A549 treated with CpdA at 1 μM for 4 hours (cell line): Measurements from ENCODE around the gene TOMM6. TPM values are rescaled to one million over a fixed set of nuclear protein-coding genes. Genes with fewer than 3 reads are reported as not detected.

Experiments used
- total RNA-seq: library from RNA; stranded (reverse); fragments of 200-300 nt; extraction: Qiagen RNA extraction; gene quantifications from 5 replicates; pipeline ENCODE4 v1.2.3, GENCODE V29; 2022; ENCODE audit warnings: low read depth

The TOMM6 gene
- total RNA-seq = 286 to 319 TPM (median 299 TPM) in 5 replicates

DNA sequence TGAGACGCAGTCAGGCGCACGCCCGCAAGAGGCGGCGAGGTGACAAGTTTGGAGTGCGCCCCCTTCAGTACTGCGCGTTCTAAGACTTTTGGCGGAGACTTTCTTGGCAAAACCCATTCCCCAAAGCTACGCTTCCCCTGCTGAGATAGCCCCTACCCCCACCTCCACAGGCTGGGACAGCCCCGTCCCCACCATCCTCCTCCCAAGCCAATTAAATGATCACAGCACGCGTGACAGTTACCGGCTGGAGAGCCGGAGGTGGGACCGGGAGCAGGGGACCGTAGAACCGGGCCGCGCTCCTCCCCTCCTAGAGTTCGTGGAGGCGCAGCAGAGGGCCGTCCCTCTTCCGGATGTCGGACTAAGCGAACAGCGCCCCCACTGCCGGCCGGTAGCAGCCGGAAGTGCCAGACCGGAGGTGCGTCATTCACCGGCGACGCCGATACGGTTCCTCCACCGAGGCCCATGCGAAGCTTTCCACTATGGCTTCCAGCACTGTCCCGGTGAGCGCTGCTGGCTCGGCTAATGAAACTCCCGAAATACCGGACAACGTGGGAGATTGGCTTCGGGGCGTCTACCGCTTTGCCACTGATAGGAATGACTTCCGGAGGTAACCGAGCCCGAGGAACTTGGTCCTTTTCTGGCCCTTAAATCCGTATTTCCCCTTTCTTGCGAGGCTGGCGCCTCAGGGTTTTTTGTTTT is at the start of gene TOMM6:
TOMM6 (plus strand) TSS at position 476 of the 699 bp plus-strand sequence; CDS start at position 480, 4 bp downstream.

DNA sequence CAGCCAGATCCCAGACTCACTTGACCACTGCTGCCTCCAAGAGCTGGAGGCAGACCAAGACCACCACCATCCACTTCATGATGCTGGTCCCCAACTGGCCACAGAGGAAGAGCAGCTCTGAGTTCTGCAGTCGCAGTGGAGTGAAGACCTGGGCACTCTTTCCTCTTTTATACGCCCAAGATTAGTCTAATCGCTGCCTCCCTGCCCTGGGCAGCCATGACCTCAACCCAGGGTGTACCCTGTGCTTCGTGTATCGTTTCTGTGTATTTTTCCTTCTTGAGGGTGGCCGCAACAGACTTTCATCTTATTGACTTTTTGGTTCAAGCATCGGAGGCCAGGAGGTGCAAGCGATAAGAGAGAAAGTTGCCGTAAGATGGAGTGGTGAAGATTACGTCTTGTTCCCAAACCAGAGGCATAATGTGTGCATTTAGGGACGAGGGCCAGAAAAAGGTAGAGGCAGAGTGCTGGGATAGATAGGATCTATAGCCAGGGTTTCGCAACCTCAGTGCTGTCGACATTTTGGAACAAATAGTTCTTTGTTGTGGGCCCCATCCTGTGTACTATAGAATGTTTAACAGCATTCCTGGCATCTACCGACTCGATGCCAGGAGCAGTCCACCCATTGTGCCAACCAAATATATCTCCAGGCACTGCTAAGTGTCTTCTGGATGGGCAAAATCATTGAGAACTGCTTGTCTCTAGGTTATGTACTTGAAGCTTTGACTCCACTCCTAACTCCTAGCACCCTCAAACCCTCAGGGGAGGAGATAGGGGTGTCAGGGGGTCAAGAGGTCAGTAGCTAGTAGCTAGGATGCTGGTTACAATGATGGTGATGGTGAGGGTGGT is 40.0 kb upstream of the TOMM6 start, which contains the start of gene PGC:
PGC (minus strand) TSS at position 142 of the 846 bp plus-strand sequence; CDS start at position 79, 63 bp downstream.

DNA sequence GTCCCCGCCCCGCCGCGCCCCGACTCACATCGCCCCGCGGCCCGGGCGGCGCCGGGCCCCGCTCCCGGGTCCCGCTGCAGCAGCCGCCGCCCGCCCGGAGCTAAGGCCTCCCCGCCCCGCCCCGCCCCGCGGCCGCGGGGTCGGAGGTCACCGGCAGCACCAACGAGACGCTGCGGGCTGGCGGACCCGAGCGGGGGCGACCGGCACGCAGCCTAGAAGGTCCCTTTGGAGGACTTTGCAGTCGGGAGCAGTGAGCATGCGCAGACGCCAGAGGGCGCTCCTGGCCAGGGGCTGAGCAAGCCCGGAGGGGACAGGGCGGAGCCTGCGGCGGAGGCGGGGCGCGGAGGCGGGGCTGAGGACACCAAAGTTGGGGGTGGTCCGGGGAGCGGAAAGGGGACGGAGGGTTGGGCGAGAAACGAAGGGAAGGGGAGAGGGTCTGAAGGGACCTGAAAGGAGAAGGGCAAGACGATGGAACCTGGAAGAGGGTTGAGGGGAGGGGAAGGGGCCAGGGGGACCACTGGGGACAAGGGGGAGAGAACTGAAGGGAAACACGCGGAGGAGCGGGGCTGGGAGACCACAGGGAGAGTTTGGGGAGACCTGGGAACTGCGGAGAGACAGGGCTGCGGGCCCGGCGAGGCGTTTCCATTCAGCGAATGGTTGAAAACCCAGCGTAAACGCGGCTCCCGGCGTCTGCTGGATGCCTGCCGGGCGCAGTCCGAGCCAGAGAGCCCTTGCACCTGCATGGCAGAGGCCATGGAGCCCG is 7.5 kb upstream of the TOMM6 start, which contains the start of gene FRS3:
FRS3 (minus strand) TSS at position 113 of the 763 bp plus-strand sequence. CDS start 2,913 bp downstream, outside the sequence.

DNA sequence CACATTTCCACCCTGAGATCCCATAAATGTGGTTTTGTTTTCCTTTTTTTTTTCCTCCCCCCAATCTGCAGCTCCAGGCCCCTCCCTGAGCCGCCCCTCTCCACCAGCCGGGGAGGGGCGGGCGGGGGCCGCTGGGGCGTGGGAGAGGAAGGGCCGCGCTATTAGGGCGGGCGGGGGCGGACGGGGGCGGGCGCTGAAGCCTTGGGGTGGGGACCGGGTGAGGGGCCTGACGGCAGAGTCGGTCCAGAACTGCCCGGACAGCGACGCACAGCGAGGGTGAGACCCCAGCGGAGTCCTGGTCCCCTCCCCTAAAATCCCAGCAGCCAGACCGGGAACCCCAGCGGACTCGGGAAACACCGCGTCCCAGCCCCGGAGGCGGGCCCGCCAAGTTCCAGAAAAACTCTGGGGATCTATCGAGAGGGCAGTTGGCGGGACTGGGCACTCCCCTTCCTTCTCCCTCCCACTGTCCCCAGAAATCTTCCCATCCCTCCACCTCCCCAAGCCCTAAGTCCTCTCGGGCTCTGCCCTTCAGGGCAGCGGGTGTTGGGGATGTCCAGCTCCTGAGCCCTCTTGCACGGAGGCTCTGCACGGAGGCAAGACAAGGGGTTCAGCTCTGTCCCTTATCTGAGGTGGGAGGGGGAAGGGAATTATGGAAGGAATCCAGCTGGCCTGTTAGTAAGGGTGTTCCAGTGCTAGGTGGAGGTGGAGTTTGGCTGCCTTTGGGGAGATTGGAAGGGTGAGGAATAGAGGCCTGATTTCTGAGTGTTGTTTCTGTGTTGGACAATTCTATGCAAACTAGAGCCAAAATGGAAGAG is 6.7 kb upstream of the TOMM6 start, which contains the start of gene PRICKLE4:
PRICKLE4 (plus strand) TSS at position 232 of the 815 bp plus-strand sequence. CDS start 2,692 bp downstream, outside the sequence.

Other genes with a start within 250 kb of the TOMM6 start
- gene FOXP4, start 241.3 kb upstream of the TOMM6 start, total RNA-seq = 16.9 to 25.7 TPM (median 21.8 TPM) in 5 replicates
- gene MDFI, start 149.2 kb upstream of the TOMM6 start, total RNA-seq = 0.24 to 1.3 TPM (median 0.80 TPM) in 5 replicates
- 4.6 to 7.3 TPM (median 5.8 TPM) in 5 replicates for gene TFEB, start 52.1 kb upstream of the TOMM6 start, total RNA-seq
- gene PGC, start 40.3 kb upstream of the TOMM6 start, total RNA-seq = not detected in 5 replicates
- gene FRS3, start 7.8 kb upstream of the TOMM6 start, total RNA-seq = 2.0 to 2.9 TPM (median 2.4 TPM) in 5 replicates
- 0.44 to 1.6 TPM (median 0.71 TPM) in 5 replicates for gene PRICKLE4, start 6.9 kb upstream of the TOMM6 start, total RNA-seq
- 1.1 to 1.7 TPM (median 1.4 TPM) in 5 replicates for gene USP49, start 107.7 kb downstream of the TOMM6 start, total RNA-seq
- 13.3 to 16.1 TPM (median 14.9 TPM) in 5 replicates for gene MED20, start 133.4 kb downstream of the TOMM6 start, total RNA-seq
- gene BYSL, start 133.8 kb downstream of the TOMM6 start, total RNA-seq = 36.5 to 51.2 TPM (median 43.4 TPM) in 5 replicates
- gene CCND3, start 154.1 kb downstream of the TOMM6 start, total RNA-seq = 121 to 200 TPM (median 182 TPM) in 5 replicates